ENCODE data around the gene TAF15. TPM values are rescaled to one million over a fixed set of nuclear protein-coding genes. Genes with fewer than 3 reads are reported as not detected.

Gene TAF15
- total and polyA plus RNA-seq, 8 donors: 140 to 277 (median 248) TPM

DNA sequence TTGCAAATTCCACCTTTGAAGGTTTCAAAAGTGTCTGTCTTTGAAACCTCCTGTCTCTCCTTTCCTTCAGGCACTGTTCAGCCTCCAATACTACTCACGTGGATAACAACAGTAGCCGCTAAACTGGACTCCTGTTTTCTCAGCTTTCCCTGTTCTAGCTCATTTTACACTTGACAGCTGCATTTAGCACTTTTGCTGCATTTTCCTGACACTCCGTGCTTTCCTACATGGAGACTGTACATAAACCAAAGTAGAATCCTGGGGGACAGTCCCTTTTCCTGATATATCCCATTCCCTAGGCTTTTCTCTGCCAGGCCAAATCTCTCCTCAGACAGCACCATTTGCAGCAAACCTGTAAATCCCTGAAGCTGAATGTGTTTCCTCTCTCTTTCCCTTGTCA, 67.2 kb downstream of the TAF15 start:
- Histone ChIP-seq H3K4me3 (no peak overlapping the region), H3K27ac (no peak overlapping the region), H3K36me3 (no peaks in the 10 kb centered on the region), H3K4me1 (peaks cover under 1 to 6% of the 10 kb centered on the region in 2 donors), H3K27me3 (no peaks in the 10 kb centered on the region), H3K9me3 (no peaks in the 10 kb centered on the region)
- ATAC-seq: no peak
- DNase-seq: no peak
- intact Hi-C loops (cut with DNase I): no loop called here
- TF ChIP-seq, protein P1, sequence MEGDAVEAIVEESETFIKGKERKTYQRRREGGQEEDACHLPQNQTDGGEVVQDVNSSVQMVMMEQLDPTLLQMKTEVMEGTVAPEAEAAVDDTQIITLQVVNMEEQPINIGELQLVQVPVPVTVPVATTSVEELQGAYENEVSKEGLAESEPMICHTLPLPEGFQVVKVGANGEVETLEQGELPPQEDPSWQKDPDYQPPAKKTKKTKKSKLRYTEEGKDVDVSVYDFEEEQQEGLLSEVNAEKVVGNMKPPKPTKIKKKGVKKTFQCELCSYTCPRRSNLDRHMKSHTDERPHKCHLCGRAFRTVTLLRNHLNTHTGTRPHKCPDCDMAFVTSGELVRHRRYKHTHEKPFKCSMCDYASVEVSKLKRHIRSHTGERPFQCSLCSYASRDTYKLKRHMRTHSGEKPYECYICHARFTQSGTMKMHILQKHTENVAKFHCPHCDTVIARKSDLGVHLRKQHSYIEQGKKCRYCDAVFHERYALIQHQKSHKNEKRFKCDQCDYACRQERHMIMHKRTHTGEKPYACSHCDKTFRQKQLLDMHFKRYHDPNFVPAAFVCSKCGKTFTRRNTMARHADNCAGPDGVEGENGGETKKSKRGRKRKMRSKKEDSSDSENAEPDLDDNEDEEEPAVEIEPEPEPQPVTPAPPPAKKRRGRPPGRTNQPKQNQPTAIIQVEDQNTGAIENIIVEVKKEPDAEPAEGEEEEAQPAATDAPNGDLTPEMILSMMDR (IDR thresholded peaks at IDR 0.05): no peak

DNA sequence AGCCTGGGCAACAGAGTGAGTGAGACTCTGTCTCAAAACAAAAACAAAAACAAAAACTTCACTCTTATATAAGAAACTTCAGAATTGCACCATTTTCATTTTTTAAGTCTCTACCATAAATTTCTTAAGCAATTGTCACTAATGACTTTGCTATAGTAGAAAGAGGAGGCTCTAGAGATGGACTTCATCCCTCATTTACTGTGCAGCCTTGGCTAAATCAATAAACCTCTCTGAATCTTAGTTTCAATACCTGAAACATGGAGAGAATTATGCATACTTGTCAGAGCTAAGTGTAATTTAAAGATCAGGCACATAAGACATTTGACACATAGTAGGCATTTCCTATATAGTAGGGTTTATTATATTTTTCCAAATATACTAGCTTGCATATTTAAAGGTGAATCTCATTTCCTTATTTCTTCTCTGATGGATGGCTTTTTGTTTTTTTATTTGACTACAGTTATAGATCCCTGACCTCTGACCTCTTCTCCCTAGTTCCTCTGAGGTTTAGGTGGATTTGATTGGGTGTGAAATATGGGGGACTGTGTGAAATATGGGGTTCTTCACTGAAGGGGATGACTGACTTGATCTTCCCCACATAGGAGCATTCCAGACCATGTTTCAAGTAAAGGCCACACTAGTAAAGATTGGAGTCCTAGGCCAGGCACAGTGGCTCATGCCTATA, 68.2 kb downstream of the TAF15 start:
- DNase-seq: no peak
- no peak overlapping the region for H3K27ac ChIP-seq
- no peak overlapping the region for H3K4me3 ChIP-seq
- peaks cover 0 to 6% of the 10 kb centered on the region in 2 donors for H3K4me1 ChIP-seq
- no peak for ATAC-seq
- H3K9me3 ChIP-seq: no peaks in the 10 kb centered on the region
- intact Hi-C loops (cut with DNase I): no loop called here
- H3K27me3 ChIP-seq: no peaks in the 10 kb centered on the region
- TF ChIP-seq, protein P1 (IDR thresholded peaks at IDR 0.05): no peak
- H3K36me3 ChIP-seq: no peaks in the 10 kb centered on the region

DNA sequence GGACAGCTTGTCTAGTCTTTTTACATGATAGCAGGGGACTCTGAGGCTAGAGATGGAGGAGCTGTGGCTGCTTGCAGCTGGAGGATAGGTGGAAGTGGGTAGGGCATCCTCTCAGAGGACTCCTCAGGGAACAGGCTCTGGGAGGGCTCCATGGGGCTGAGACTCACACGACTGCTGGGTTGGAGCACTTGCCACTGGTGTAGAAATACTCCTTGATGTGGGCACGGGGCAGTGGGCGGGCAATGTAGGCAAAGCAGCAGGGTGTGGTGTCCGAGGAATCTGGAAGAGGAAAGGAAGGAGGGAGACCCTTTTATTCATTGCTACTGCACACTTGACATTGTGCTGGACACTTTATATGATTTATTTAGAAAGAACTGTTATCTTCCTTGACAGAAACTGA, 69.1 kb downstream of the TAF15 start:
- intact Hi-C loops (cut with DNase I): no loop called here
- Histone ChIP-seq H3K4me3 (no peak overlapping the region), H3K4me1 (peaks cover 0 to 6% of the 10 kb centered on the region in 2 donors), H3K27me3 (no peaks in the 10 kb centered on the region), H3K36me3 (no peaks in the 10 kb centered on the region), H3K27ac (no peak overlapping the region), H3K9me3 (no peaks in the 10 kb centered on the region)
- ATAC-seq (no peak), DNase-seq (no peak)
- TF ChIP-seq, protein P1 (IDR thresholded peaks at IDR 0.05): no peak

DNA sequence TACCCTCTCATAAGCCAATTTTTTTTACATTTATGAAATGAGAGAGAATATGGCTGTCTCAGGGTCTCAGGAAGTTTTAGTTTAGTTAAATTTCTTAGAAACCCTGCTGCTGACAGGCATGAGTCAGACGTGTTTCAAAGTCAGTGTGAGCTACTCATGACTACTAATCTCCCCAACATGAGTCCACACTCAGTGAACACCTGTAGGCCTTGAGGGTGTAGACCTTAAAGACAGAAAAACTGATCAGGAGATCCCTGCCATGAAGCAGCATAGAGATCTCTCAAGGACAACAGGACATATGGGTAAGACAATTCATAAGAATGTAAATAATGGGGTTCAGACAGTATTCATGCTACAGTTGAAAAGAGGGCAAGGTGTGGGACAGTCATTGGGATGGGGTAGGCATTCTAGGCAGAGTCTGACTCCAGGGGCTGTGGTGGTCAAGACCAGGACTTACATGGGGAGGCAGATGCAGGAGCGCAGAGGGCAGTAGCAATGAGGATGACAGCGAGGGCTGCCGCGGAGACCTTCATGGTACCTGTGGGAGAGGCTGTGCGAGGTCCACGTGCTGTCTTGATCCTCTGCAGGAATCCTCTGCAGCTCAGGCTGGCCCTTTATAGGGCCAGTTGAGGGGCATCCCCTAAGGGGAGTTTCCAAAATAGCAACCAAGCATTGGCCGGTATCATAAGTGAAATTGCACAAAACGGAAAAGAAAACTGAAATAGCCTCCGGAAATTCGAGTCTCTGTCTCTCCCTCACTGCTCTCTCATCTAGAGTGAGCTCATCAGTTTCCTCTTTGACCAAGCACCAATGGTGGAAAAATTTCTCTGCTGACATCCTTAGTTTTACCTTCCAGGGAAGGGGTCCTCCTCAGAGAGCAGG, 70.7 kb downstream of the TAF15 start, which contains the start of gene CCL5:
Gene CCL5, minus strand, starts transcription at position 588 of the 882 bp plus-strand sequence.
- TF ChIP-seq, protein P1 (IDR thresholded peaks at IDR 0.05): no peak
- intact Hi-C loops (cut with DNase I): no loop called here
- Histone ChIP-seq H3K27ac (no peak within 1 kb of the TSS), H3K4me1 (peaks cover 0 to 6% of the 10 kb centered on the region in 2 donors), H3K36me3 (no peaks in the 10 kb centered on the region), H3K4me3 (no peak within 1 kb of the TSS), H3K27me3 (no peaks in the 10 kb centered on the region), H3K9me3 (no peaks in the 10 kb centered on the region)
- ATAC-seq (peak; percentile 41), DNase-seq (no peak)

DNA sequence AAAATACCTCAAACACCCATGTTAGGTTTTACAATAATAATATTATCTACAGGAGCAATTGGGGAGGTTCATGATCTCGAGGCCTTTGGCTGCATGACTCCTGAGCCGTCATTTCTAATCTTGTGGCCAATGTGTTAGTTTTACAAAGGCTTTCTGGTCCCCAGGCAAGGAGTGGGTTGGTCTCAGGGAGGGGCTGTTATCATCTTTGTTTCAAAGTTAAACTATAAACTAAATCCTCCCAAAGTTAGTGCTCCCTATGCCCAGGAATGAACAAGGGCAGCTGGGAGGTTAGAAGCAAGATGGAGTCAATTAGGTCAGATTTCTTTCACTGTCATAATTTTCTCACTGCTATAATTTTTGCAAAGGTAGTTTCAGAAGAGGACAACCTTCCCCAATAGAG, 80.0 kb downstream of the TAF15 start:
- ATAC-seq: no peak
- Histone ChIP-seq H3K4me1 (peaks cover 0 to 25% of the 10 kb centered on the region in 2 donors), H3K36me3 (no peaks in the 10 kb centered on the region), H3K27ac (no peak overlapping the region), H3K27me3 (no peaks in the 10 kb centered on the region), H3K4me3 (no peak overlapping the region), H3K9me3 (no peaks in the 10 kb centered on the region)
- DNase-seq: no peak
- intact Hi-C loops (cut with DNase I): no loop called here
- TF ChIP-seq, protein P1 (IDR thresholded peaks at IDR 0.05): no peak

Data from left lung (tissue), 10 donors.